ENCODE results near the gene POLD2.

POLD2 gene

DNA sequence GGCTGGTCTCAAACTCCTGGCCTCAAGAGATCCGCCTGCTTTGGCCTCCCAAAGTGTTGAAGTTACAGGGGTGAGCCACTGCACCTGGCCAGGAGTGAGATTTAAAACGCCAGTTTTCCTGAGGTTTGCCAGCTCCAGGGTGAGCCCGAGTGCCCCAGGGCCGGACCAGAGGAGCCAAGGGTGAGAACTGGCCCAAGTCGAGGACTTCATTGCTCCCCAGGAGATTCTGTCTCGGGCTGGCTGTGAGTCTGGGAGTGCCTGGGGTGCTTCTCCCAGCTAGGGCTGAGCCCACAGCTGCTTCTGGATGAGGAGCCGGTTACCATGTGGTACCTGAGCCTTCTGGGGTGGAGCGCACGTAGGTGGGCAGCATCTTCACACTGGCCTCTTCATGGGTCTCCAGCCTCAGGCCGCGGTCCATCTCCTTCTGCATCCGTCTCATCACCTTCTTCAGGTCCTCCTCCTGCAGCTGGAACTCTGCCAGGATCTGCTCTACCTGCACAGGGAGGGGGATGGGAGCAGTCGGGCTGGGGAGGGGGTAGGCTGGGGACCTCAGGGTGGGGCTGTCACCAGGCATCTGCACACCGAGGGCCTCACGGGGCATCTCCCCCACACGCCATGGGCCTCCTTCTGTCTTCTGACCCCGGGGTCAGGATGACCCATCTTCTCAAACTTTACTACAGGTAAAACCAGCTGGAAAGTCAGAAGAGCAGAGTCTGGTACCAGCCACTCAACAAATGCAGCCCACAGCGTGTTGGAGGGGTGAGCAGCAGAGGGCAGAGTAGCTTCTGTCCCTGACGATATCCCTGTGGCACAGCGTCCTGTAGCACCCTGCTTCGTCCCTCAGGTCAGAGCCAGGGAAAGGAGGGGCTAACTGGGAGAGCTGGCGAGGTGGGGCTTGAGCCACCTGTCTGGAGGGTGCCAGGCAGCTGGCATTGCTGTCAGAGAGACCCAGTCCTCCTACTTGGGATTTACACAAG, 29.9 kb upstream of the POLD2 start:
- no peak for DNase-seq (ENCODE audit: low spot score)

DNA sequence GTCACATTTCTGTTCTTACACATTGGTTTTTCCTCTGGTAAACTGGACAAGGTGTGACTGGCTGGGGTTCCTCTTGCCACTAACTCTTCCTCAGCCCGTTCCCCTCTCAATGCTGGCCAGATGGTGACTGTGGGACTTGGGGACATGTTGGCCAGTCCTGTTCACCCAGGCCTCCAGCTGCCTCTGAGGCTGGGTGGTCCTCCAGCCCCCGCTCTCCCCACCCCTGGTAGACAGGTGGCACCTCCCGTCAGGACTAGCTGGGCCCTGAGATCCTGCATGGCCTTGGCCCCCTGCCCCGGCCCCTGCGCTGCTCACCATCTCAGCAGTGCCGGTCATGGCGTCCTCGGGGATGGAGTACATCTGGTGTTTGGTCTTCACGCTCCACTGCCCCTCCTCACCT, 28.6 kb upstream of the POLD2 start:
- DNase-seq (ENCODE audit: low spot score), result no peak

DNA sequence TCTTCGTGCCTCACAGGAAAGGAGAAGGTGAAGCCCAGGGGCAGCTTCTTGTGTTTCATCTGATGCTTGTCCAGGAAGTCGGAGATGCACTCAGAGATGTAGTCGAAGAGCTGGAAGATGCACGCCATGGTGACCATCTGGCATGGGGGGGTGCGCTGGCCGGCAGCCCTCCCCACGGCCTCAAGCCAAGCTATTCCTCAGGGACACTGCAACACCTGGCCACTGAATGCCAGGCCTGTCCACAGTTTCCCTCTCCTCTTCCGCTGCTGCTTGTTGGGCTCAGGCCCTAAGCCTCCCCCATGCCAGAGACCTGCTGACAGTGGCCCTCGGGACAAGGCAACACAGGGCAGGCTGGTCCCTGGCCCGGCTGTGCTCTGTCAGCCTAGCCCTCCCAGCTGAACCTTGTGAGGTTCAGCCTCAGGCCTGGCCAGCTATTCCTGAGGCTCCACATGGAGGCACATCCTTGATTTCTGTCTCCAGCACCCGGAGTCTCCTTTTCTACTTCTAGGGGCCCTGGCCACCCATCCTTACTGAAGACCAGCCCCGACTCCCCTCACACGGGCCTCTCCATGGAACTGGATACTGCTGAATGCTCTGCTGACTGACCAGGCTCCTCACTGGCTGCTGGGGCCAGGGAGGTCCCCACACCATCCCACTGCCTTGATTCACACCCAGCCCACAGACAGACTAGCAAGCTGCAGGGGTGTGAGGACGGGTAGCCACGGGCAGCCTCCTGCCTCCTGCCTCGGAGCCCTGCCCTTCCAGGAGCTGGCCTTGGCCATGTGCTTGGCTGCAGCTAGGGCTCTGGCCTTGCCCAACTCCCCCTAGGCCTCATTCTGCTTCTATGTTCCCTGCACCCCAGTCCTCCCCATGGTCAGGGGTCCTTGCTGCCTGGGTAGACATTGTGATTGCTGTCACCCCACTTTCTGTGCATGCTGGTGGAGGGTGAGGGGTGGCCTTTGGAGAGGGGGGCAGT, 27.9 kb upstream of the POLD2 start:
- no peak for DNase-seq (ENCODE audit: low spot score)

DNA sequence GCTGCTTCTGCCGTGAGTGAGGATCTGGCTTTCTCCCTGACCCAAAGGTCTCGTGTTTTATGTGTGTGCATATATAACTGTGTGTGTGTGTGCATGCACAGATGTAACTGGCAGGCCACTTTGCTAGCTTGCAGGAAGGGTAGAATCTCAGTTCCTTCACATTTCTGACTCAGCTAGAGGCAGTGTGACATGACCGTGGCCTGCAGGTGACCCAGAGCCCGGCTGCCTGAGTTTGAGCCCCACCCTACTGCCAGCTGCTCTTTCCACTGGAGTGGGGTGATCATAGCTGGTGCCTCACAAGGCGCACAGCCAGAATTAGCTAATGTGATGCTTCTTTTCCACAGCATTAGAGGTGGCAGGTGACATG, 27.1 kb upstream of the POLD2 start:
- no peak for DNase-seq (ENCODE audit: low spot score)

DNA sequence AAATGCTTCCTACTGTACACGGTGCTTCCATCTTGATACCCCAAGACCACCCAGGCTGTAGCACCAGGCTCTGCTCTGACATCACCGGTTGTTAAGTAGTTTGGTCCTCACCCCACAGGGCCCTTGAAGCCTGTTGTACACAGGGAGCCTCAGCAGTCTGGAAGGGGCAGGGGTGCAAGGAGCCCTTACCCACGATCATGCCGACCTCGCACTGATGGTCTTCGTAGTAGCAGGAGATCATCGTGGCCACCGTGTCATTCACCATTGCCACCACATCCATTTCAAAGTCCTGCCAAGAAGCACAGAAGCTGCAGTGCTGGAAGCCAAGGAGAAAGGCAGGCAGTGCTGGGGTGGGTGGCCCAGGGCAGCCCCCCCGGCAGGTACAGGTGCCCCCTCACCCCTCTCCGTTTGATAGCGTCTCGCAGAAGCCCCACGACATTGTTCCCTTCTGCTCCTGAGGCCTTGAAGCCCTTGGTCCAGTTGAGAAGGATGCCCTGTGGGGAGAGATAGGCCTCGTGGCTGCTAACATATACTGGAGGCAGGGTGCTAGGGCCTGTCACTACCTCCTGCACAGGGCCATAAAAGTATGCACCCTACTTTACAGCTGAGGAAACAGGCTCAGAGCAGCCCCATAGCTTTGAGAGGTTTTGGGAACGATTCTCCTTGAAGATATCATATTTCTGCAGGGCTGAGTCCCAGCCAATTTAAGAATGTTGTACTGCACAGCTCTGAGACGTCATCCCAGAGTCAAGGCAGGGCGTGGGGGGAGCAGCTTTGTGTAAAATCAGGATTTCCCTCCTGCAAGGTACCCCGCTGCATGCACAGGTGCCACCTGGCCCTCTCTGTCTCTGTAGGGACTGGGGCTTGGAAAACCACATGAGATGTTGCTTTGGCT, 26.5 kb upstream of the POLD2 start:
- no peak for DNase-seq (ENCODE audit: low spot score)

DNA sequence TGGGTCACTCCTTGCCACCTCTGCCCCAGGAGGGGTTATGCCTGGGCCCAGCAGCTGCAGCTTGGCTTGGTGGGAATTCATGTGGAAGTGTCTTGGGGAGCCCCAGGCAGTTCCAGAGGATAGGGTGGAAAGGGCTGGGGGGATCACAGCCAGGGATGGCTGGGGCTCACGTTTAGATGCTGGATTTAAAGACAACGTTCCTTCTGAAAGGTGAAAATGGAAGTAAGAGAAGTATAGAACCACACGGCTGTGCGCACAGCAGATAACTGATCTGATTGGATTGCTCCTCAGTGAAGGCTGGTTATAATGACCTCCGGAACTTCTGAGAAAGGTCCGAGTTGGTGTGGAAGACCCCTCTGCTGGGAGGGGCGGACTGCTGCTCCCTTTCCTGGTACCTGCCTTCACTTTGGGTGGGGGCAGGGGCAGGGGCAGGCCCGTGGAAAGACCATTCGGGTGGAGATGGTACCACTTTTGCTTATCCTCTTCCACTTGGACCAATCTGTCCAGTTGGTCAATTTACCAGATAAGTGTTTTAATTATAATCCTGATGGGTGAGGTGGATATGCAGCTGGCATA, 25.7 kb upstream of the POLD2 start:
- DNase-seq (ENCODE audit: low spot score), result no peak

DNA sequence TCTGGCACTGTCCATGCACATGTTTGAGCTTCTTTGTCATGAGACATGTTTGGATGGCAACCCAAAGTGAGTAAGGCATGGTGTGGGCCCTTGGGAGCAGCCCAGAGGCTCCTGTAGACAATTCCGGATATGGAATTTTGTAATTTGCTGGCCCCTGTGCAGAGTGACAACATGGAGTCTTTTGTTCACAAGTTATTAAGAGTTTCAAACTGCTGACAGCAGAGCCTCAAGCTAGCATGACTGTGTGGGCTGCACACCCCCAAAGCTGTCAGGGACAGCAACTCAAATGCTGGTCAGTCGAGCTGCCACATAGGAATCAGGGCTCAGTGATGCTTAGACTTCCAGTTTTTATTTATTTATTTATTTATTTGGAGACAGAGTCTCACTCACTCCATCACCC, 24.8 kb upstream of the POLD2 start:
- no peak for DNase-seq (ENCODE audit: low spot score)

DNA sequence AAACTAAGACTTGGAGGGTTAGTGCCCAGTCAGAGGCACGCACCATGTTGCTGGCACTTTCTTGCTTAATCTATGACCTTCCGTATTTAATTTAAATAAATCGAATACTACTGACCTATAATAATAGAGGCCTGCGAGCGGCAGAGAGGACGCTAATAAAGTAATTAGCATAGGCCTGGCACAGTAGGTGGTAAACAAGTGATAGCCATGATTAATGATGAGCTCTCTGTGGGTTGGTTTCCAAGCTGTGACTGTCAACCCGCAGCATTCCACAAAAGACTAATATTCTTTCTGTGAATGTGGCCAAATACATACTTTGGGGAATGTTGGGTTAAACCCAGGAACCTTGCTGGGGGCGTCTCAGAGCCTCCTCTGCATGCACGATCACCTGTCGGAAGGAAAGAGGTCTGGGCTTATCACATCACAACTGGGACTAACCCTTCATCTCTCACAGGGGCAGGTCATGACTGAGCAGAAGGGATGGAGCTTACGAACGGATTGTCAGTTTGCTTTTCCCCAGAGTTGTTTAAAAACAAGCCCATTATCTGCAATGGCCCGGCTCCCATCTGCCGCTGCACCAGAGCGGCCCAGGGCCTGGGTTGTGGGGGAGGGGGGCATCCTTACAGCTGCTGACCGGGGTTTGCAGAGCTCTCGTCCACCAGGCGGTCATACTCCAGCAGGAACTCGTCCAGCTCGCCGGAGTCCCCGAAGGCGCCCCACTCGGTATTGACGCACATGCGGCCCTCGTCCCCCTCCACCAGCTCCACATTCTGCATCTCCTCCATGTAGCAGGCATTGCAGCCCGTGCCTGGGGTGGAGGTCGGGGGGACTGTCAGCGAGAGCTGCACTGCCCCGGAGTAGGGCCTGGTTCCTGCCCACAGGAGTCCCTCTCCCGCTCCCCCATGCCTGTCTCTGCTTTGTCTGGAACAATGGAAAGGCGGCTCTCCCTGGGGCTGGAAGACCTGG, 24.0 kb upstream of the POLD2 start:
- DNase-seq (ENCODE audit: low spot score), result no peak

DNA sequence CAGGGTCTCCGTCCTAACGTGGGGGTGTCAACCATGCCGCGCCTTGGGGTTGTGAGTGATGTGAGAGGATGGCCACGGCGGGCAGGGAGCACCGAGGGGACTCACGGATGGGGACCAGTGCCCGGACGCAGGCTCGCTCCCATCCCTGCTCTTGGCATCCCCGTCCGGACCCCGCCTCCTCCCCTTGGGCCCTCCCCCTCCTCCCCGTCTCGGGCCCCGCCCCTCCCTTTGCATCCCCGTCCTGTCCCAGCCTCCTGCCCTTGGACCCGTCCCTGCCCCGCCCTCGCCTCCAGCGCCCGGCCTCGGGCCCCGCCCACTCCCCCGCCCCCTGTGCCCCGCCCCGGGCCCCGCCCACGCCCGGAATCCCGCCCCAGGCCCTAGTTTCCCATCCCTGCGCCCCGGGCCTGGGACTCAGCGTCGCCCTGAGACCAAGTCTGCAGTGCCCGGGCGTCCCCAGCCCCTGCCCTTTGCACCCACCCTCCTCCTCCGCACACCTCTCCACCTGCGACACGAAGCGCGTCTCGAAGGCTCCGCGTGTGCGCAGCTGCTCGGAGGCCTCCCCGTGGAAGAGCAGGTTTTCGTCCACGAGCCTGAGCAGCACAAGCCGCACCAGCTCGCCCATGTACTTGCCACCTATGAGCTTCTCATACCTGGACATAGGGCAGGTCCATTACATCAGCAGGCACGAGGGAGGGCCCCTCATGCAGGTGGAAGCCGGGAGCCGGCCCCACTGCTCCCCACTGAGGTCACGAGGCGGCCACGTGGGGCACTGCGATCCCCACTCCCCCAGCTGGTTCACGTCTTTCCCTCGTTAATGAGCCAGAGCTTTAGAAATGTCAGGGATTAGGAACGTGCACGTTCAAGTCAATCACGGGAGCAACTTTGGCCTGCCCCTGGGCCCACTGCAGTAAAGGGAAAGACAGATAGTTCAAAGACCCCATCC, 22.9 kb upstream of the POLD2 start:
- DNase-seq (ENCODE audit: low spot score), result peak; percentile 62

DNA sequence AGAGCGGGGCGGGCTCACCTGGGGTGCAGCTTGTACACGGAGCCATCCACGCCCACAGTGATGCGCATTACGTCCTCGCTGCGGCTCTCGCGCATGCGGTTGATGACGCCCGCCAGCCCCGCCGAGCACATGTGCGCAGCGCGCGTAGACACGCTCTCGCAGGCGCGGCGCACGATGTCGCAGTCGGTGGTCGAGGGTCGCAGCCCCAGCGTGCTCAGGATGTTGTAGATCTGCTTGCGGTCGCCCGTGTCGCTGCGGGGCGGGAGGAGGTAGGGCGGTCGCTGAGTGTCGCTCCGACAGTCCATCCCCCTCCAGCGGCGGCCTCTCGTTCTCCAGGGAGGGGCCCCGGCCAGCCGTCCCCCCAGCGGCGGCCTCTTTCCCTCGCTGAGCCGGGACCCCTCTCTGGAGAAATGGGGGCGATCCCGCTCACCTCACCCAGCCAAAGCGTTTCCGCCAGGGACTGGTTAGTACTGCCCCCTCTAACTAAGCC, 22.2 kb upstream of the POLD2 start:
- DNase-seq (ENCODE audit: low spot score), result no peak

DNA sequence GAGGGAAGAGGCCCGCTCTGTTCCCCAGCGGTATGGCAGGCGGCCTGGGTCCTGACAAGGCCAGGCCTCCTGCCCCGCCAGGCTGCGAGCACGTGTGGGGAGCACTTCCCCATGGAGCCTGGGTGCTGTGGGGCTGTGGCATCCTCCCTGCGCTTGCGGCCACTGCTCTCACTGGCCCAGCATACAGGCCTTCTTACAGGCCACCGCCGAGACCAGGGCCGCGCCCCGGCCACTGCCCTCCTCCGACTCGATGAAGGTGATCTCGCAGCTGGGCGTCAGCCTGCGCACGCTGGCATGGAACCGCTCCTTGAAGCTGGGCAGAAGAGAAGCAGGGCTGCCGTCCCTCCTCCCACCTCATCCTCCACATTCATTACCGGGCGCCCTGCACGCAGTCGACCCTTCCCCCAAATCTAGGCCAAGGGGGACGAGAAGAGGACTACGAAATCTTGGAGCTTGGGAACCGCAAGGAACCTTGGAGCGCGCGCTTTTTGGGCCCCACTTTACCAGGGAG, 21.7 kb upstream of the POLD2 start:
- DNase-seq (ENCODE audit: low spot score), result no peak

DNA sequence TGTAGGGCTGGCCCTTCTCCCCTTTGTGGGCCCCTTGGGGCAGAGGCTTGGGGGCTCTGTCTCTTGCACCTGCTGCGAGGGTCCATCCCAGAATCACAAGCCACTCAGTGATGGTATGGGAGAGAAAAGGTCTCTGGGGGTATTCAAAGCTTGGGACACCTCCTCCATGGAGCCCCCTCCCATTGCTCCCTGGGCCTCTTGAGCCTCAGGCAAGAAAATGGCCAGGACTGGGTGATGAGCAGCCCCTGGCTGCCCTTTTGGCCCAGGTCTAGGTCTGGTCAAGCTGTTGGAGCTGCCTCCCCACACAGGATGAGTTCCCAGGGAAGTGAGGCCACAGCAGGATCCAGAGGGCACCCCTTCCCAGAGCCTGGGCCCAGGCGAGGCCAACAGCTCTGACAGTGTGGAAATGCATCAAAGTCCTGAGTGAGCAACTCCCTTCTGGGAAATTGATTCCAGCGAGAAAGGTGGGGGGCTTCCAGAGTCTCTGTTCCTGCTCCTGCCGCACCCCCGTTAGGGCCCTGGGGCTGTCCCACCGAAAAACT, 21.1 kb upstream of the POLD2 start:
- DNase-seq (ENCODE audit: low spot score), result no peak

DNA sequence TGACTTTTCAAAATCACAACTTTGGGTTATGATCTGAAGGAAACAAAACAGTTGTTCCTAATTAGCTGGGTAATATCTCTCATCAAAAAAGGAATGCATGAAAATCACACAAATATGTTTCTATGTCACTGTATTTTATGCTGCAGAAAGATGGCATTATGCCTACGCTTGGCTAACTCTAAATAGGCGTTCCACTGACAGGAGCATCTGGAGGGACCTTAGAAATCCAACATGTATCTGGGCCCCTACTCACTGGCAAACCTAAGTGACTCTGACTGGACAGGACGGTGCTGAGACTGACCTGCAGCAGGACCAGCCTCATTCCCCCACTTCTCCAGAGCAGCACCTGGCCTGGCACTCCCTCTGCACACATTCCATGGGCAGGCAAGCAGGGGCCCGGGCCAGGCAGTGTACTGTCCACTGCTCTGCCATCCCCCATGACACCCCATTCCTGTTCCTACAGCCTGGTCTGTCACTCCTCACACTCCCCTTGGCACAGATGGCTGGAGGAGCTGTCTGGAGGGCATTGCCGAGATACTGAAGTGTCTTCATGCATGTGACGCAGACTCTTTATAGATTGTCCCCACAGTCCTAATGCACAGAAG, 20.4 kb upstream of the POLD2 start:
- DNase-seq (ENCODE audit: low spot score), result no peak

DNA sequence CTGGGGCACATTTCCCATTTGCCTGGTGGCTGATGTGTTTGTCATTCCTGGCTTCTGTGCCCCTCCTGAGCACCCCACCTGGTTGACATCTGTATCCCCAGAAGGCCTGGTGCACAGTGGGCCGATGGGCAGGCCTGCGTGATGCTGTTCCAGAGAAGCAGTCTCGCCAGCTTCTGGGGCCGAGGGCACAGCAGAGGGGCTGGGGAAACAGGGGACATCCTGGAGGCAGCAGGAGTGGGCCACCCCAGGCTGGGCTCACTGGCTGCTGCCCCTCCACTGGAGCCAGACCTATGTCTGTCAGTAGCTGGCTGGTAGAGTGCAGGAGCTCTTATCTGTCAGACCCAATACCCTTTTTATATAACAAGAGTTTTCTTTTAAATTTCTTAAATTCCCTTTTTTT, 18.7 kb upstream of the POLD2 start:
- DNase-seq (ENCODE audit: low spot score), result no peak

DNA sequence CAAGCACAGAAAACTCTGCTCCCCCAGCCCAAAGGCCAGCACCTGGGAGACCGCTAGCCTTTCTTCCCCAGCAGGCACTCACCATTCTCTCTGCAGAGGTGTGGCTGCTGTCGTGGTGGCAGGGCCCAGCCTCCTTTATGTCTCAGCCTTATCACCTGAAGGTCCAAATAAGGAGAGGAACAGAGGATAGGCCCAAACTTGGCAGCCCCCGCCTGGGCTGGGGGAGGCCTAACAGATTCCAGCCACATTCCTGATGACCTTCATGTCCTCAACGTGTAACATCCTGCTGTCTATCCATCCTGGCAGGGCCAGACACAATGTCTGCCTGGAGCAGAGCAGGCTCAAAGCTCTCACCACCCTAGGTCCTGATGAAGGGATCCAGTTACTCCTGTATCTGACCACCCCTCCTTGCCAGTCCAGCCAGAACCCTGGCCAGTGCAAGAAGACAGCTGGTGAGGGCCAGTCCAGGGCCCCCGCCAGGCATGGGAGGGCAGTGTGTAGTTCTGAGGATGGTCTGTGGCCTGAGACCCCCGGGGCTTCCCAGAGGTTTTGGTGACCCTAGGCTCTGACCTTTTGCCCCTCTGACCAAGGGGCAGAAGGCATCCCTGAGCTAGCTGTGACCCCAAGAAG, 18.0 kb upstream of the POLD2 start, which contains the start of gene MYL7:
MYL7 (minus strand) TSS at position 112 of the 630 bp plus-strand sequence; CDS start at position 85, 27 bp downstream.
- DNase-seq (ENCODE audit: low spot score), result no peak

DNA sequence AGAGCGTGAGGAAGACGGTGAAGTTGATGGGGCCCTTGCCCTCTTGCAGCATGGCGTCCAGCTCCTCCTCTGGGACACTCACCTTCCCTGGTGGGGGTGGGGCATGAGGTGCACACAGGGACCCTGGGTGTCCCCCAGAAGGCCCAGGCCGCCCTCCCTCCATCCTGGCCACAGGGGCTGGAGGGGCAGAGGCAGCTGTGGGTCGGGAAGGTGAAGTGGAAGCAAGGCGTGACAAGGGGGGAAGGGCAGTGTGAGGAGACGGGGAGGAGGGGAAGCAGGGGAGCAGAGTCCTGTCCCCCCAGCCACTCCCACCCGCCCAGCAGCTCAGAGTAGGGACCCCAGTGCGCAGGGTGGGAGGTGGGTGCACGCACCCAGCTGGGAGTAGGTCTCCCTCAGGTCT, 17.0 kb upstream of the POLD2 start:
- DNase-seq (ENCODE audit: low spot score), result no peak

DNA sequence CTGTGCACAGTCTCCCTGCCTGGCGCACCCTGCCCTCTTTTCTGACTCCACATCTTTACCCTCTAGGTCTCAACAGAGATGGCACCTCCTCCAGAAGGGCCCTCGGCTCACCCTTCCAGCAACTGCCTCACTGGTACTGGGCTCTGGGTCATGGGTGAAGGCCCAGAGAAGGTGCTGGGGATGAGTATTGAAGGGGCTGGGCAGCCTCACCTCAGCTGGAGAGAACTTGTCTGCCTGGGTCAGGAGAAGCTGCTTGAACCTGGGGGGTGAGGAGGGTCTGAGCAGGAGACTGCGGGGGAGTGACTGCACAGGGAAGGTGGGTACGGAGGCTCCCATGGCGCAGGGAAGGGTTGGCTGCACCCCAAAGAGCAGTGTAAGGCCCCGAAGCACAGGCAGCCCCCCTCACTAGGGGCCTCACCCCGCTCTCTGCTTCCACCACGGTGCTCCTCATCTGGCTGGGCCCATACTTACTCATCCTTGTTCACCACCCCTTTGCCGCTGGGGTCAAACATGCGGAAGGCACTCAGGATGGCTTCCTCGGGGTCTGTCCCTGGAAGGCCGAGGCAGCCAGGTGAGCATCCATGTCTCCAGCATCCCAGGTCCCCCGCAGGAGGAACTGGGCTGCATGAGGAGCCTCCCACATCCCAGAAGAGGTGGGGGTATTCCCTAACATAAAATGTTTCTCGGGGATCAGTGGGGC, 16.1 kb upstream of the POLD2 start:
- no peak for DNase-seq (ENCODE audit: low spot score)
